ENCODE measurements around the gene TDP1. TPM values are rescaled to one million over a fixed set of nuclear protein-coding genes. Genes with fewer than 3 reads are reported as not detected.
"Not testable (repeated sequence)": the region's sequence is repeated elsewhere in the genome, so short reads cannot be mapped to it uniquely, and the experiment has no call there.

TDP1 gene
- total RNA-seq, 1 donor from 2014 or later, result 40.2 TPM

GRCh38 chr14:90023176-90023896, 67.6 kb downstream of the TDP1 start:
- no peak for DNase-seq (ENCODE audit: low read depth)
- TF ChIP-seq CTCF (conservative IDR thresholded peaks at IDR 0.05; ENCODE audit: low read depth, low read length), result no peak
- no peak overlapping the region for H3K4me3 ChIP-seq (ENCODE audit: low read depth, low read length)

- no peak overlapping the region for H3K4me3 ChIP-seq (ENCODE audit: low read depth, low read length)
- no peak for TF ChIP-seq CTCF (conservative IDR thresholded peaks at IDR 0.05; ENCODE audit: low read depth, low read length)
- no peak for DNase-seq (ENCODE audit: low read depth)
Measured at GRCh38 chr14:90024910-90025309, 69.2 kb downstream of the TDP1 start.

- H3K4me3 ChIP-seq (ENCODE audit: low read depth, low read length); DNase-seq (ENCODE audit: low read depth): not testable (repeated sequence)
Measured at GRCh38 chr14:90026608-90027007, 70.9 kb downstream of the TDP1 start.

GRCh38 chr14:90027842-90028241, 72.1 kb downstream of the TDP1 start:
- DNase-seq (ENCODE audit: low read depth), result no peak

GRCh38 chr14:90034156-90034555, 78.4 kb downstream of the TDP1 start:
- TF ChIP-seq CTCF (conservative IDR thresholded peaks at IDR 0.05; ENCODE audit: low read depth, low read length), result no peak
- DNase-seq (ENCODE audit: low read depth), result no peak
- H3K4me3 ChIP-seq (ENCODE audit: low read depth, low read length), result no peak overlapping the region

More at GRCh38 chr14:90027842-90028241, 72.1 kb downstream of the TDP1 start:
- H3K4me3 ChIP-seq (ENCODE audit: low read depth, low read length), result no peak overlapping the region
- no peak for TF ChIP-seq CTCF (conservative IDR thresholded peaks at IDR 0.05; ENCODE audit: low read depth, low read length)

- DNase-seq (ENCODE audit: low read depth), result no peak
- TF ChIP-seq CTCF (conservative IDR thresholded peaks at IDR 0.05; ENCODE audit: low read depth, low read length), result no peak
- H3K4me3 ChIP-seq (ENCODE audit: low read depth, low read length), result no peak overlapping the region
Measured at GRCh38 chr14:90034835-90035525, 79.3 kb downstream of the TDP1 start.

GRCh38 chr14:90039253-90040010, 83.7 kb downstream of the TDP1 start:
- TF ChIP-seq CTCF (conservative IDR thresholded peaks at IDR 0.05; ENCODE audit: low read depth, low read length), result no peak
- H3K4me3 ChIP-seq (ENCODE audit: low read depth, low read length), result no peak overlapping the region
- no peak for DNase-seq (ENCODE audit: low read depth)
